GM10248 (cell line): ENCODE data around the gene GGCT.

Experiments used
- CTCF ChIA-PET: fragments of 300-600 bp; sonication (Branson Sonifier 250); formaldehyde crosslinking; extraction: SDS; loops from one replicate; lab custom pipeline; 2021; ENCODE audit warnings: antibody characterized with exemption; lab: Yijun Ruan, JAX
- POLR2A ChIA-PET: fragments of 350-650 bp; sonication (Branson Sonifier 250); formaldehyde crosslinking; extraction: SDS; loops from one replicate; lab custom pipeline; 2020; ENCODE audit warnings: antibody characterized with exemption; lab: Yijun Ruan, JAX
- DNase-seq: peaks from one replicate; pipeline ENCODE4 v3.0.0; 2012; ENCODE audit errors: extremely low spot score
- CTCF ChIP-seq: IDR thresholded peaks from 2 replicates; pipeline ENCODE4 v1.5.1; 2012; ENCODE audit warnings: mild to moderate bottlenecking, low read depth; ENCODE audit errors: extremely low read depth, missing control alignments, control extremely low read depth

GGCT gene, protein sequence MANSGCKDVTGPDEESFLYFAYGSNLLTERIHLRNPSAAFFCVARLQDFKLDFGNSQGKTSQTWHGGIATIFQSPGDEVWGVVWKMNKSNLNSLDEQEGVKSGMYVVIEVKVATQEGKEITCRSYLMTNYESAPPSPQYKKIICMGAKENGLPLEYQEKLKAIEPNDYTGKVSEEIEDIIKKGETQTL

DNA sequence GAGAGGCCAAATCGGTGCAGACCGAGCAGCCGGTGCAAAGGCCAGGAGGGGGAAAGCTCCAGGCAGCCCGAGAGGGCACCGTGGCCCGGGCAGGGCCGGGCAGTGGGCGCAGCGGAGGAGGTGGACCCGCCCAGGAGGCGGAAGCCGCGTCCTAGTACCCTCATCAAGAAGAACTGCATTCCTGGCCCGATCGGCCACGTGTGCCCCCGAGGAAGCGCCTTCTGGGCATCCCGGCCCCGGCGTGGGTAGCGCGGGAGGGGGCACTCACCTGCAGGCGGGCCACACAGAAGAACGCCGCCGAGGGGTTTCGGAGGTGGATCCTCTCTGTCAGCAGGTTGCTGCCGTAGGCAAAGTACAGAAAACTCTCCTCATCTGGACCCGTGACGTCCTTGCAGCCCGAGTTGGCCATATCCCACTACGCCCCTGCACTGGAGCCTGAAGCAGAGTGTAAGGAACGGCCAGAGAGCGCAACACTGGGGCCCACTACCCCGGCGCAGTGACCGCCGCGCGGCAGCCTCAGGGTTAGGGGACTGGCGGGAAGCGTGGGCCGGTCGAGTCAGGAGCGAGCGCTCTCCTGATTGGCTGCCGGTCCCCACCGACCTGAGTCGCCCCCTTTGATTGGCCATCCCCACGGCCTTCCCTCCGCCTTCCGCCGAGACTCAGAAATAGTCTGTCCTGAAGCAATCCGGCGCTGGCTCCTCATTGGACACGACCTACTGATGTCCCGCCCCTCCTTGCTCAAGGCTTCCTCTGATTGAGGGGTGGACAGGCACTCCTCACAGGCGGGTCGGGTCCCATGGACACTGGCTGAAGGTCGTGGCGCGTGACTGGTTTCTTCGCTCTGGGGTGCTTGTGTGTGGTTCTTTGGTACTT lies at the start of gene GGCT:
Gene GGCT (minus strand): TSS at position 529 of the 873 bp plus-strand sequence. CDS start 120 bp downstream, at position 409.
- peak; percentile 97 for DNase-seq
- ChIA-PET POLR2A (no interaction called here), CTCF (interaction anchor here (1.2 to 1.4 kb wide), 2 partner anchors 14 to 60 kb away, joined by 3 read pairs; no protein-coding TSS in a partner anchor)
- TF ChIP-seq CTCF, result no peak

- CTCF ChIA-PET, result interaction anchor here (0.8 to 9.3 kb wide), 4 partner anchors 9 to 290 kb away, joined by 3 to 107 read pairs (median 4); no protein-coding TSS in a partner anchor
- TF ChIP-seq CTCF, result no peak
- POLR2A ChIA-PET, result no interaction called here
- DNase-seq, result no peak
Measured at GRCh38 chr7:30553546-30553945, 48.9 kb upstream of the GGCT start.

DNA sequence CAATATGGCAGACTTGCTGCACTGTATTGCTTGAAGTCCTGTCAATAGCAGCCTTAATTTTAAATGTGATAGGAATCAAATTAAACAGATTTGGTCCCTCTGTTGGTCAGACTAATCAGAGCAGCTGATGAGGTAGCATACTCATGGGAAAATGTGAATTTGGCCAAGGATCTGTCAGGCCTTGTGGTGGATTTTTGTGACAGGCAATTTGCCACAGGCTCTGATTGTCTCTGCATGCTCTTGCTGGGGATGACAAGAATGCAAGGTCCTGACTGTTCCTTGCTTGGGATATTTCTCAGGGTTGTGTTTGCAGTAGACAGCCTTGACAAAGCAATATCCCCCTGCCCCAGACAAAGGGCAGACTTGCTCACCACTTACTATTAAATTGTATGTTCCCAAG lies 48.5 kb upstream of the GGCT start:
- DNase-seq, result no peak
- ChIA-PET CTCF (interaction anchor here (0.8 to 9.3 kb wide), 4 partner anchors 9 to 290 kb away, joined by 3 to 107 read pairs (median 4); no protein-coding TSS in a partner anchor), POLR2A (no interaction called here)
- TF ChIP-seq CTCF, result no peak

DNA sequence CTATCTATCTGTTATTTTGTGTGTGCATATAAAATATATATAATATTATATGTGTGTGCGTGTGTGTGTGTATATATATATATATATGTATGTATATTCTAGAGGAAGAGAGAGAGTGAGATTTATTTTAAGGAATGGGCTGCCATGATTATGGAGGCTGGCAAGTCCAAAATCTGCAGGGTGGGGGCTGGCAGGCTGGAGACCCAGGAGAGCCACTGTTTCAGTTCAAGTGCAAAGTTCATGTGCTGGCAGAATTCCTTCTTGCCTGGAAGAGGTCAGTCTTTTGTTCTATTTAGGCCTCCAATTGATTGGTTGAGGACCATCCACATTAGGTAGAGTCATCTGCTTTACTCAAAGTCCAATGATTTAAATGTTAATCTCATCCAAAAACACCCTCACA lies 47.7 kb upstream of the GGCT start:
- ChIA-PET POLR2A (no interaction called here), CTCF (interaction anchor here (1.3 to 9.3 kb wide), 3 partner anchors 8 to 188 kb away, joined by 3 to 107 read pairs (median 44); no protein-coding TSS in a partner anchor)
- TF ChIP-seq CTCF, result no peak
- DNase-seq, result no peak

GRCh38 chr7:30549931-30550493 lies 45.4 kb upstream of the GGCT start:
- DNase-seq, result no peak
- TF ChIP-seq CTCF, result no peak
- POLR2A ChIA-PET, result no interaction called here
- CTCF ChIA-PET, result interaction anchor here (0.8 to 9.3 kb wide), 15 partner anchors 8 to 403 kb away, joined by 3 to 107 read pairs (median 4); no protein-coding TSS in a partner anchor

- TF ChIP-seq CTCF, result peak; percentile 62
- peak; percentile 56 for DNase-seq
- CTCF ChIA-PET, result interaction anchor here (0.8 to 9.3 kb wide), 18 partner anchors 9 to 402 kb away, joined by 3 to 107 read pairs (median 4); no protein-coding TSS in a partner anchor
- POLR2A ChIA-PET, result no interaction called here
Measured at GRCh38 chr7:30548845-30549244, 44.2 kb upstream of the GGCT start.
